OCI-LY7 (cell line): ENCODE results near the gene NCR1. TPM values are rescaled to one million over a fixed set of nuclear protein-coding genes. Genes with fewer than 3 reads are reported as not detected.
"Not testable (repeated sequence)": the region's sequence is repeated elsewhere in the genome, so short reads cannot be mapped to it uniquely, and the experiment has no call there.

Experiments used
- BruUV-seq: library from RNA; stranded (reverse); fragments of 400-500 nt; replicated peaks from 2 replicates; lab custom pipeline; 2021; lab: Mats Ljungman, UMichigan
- CTCF ChIA-PET: fragments of 300-600 bp; sonication (Branson Sonifier 250); formaldehyde crosslinking; loops from one replicate; lab custom pipeline; 2022; ENCODE audit warnings: antibody characterized with exemption; ENCODE audit not compliant: unreplicated experiment; lab: Charles Lee
- POLR2A ChIA-PET: fragments of 300-600 bp; sonication (Branson Sonifier 250); formaldehyde crosslinking; loops from one replicate; lab custom pipeline; 2022; ENCODE audit warnings: antibody characterized with exemption; lab: Charles Lee
- DNase-seq: peaks from one replicate; pipeline ENCODE4 v3.0.0-alpha.2; 2015; ENCODE audit warnings: low spot score
- H2AFZ ChIP-seq: fragments of 200-600 bp; sonication (generic), shearing (Covaris generic); 2 replicates; pipeline ENCODE4 v1.6.1; 2014; ENCODE audit warnings: mild to moderate bottlenecking, antibody characterized with exemption, low read length, moderate library complexity
- H3K27ac ChIP-seq: fragments of 200-600 bp; sonication (generic); 2 replicates; pipeline ENCODE4 v1.5.1; 2014; ENCODE audit warnings: mixed run types, low read depth, mild to moderate bottlenecking, moderate library complexity, low read length, inconsistent platforms; ENCODE audit not compliant: poor library complexity, severe bottlenecking
- H3K36me3 ChIP-seq: fragments of 200-600 bp; sonication (generic); 2 replicates; pipeline ENCODE4 v1.6.1; 2014; ENCODE audit warnings: mild to moderate bottlenecking, antibody characterized with exemption, low read length, moderate library complexity, mixed read lengths; ENCODE audit not compliant: insufficient read depth
- H3K4me1 ChIP-seq: fragments of 200-600 bp; sonication (generic); 2 replicates; pipeline ENCODE4 v1.5.1; 2014; ENCODE audit warnings: mild to moderate bottlenecking, low read length; ENCODE audit not compliant: insufficient read depth, poor library complexity, severe bottlenecking
- H3K4me2 ChIP-seq: fragments of 200-600 bp; sonication (generic); 2 replicates; pipeline ENCODE4 v1.6.1; 2014; ENCODE audit warnings: mild to moderate bottlenecking, low read length
- H3K4me3 ChIP-seq: fragments of 200-600 bp; sonication (generic); 2 replicates; pipeline ENCODE4 v1.5.1; 2014; ENCODE audit warnings: mild to moderate bottlenecking, low read depth, low read length; ENCODE audit not compliant: poor library complexity, severe bottlenecking
- H3K79me2 ChIP-seq: fragments of 200-600 bp; sonication (generic); 2 replicates; pipeline ENCODE4 v1.6.1; 2016; ENCODE audit warnings: low read depth, mild to moderate bottlenecking, low read length, moderate library complexity, mixed read lengths; ENCODE audit not compliant: insufficient read depth
- H3K9me2 ChIP-seq: fragments of 200-600 bp; sonication (generic); 2 replicates; pipeline ENCODE4 v1.6.1; 2016; ENCODE audit warnings: mild to moderate bottlenecking, low read length, mixed read lengths; ENCODE audit not compliant: insufficient read depth
- H3K9me3 ChIP-seq: fragments of 200-600 bp; sonication (generic); 2 replicates; pipeline ENCODE4 v1.6.1; 2014; ENCODE audit warnings: mild to moderate bottlenecking, mixed run types, low read length, mixed read lengths
- H4K20me1 ChIP-seq: fragments of 200-600 bp; sonication (generic); 2 replicates; pipeline ENCODE4 v1.6.1; 2014; ENCODE audit warnings: mild to moderate bottlenecking, antibody characterized with exemption, low read length, moderate library complexity, mixed read lengths; ENCODE audit not compliant: insufficient read depth
- EZH2phosphoT487 ChIP-seq: fragments of 200-600 bp; sonication (generic); IDR thresholded peaks from 2 replicates; pipeline ENCODE4 v1.6.1; 2018; ENCODE audit warnings: low read depth, borderline replicate concordance, mild to moderate bottlenecking, mixed run types, antibody characterized with exemption, low read length, moderate library complexity, mixed read lengths
- intact Hi-C: fragments of 100-400 bp; cut with micrococcal nuclease; formaldehyde crosslinking; loops from one replicate; pipeline ENCODE4 v1.10.0; 2022; ENCODE audit not compliant: unreplicated experiment
- total RNA-seq, 2 experiments: library from RNA; depleted of rRNA in 1 of 2; stranded (reverse); fragments of >200 nt in 1 of 2; shearing (Covaris generic) in 1 of 2; gene quantifications; 2 replicates each; pipeline ENCODE4 v1.2.3, GENCODE V29; 2014 to 2022
- TF ChIP-seq, protein P1 (sequence below): fragments of 200-600 bp; sonication (generic); conservative IDR thresholded peaks from 2 replicates; pipeline ENCODE4 v1.5.1; 2014; ENCODE audit warnings: mild to moderate bottlenecking, antibody characterized with exemption, low read length, moderate library complexity, mixed read lengths

Gene NCR1
- total RNA-seq, 2 experiments from 2014 or later = not detected

DNA sequence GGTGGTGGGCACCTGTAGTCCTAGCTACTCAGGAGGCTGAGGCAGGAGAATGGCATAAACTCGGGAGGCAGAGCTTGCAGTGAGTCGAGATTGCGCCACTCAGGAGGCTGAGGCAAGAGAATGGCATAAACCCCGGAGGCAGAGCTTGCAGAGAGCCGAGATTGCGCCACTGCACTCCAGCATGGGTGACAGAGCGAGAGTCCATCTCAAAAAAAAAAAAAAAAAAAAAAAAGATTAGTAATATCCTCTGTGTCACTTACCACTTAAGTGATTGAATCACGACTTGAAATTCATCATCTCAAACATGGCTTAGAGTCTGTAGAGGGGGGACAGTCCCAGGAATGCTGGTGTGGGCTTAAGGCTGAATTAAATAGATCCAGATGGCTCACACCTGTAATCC, 4.8 kb upstream of the NCR1 start:
- H3K9me3 ChIP-seq, H3K9me2 ChIP-seq, H3K79me2 ChIP-seq, H3K36me3 ChIP-seq, BruUV-seq, intact Hi-C loops, H2AFZ ChIP-seq, H4K20me1 ChIP-seq, DNase-seq, CTCF ChIA-PET, H3K4me2 ChIP-seq, H3K27ac ChIP-seq, H3K4me3 ChIP-seq, H3K4me1 ChIP-seq: not testable (repeated sequence)
- POLR2A ChIA-PET = interaction anchor here (0.6 kb wide), 1 partner anchor 267 kb away, joined by 4 read pairs; no protein-coding TSS in a partner anchor

DNA sequence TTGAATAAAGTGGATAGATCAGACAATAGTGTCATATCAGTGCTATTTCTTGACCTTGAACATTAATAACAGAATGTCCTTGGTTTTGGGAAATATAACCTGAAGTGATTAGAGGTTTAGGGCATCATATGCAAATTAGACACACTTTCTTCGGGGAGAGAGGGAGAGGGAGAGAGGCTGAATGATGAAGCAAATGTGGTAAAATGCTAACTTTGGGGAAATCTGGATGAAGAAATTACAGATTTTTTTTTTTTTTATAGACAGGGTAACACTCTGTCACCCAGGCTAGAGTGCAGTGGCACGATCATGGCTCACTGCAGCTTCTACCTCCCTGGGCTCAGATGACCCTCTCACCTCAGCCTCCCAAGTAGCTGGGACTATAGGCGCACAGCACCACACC, 3.9 kb upstream of the NCR1 start:
- H3K4me3 ChIP-seq = no peak overlapping the region
- DNase-seq = no peak
- no peaks in the 10 kb centered on the region for H3K36me3 ChIP-seq
- TF ChIP-seq, protein P1, sequence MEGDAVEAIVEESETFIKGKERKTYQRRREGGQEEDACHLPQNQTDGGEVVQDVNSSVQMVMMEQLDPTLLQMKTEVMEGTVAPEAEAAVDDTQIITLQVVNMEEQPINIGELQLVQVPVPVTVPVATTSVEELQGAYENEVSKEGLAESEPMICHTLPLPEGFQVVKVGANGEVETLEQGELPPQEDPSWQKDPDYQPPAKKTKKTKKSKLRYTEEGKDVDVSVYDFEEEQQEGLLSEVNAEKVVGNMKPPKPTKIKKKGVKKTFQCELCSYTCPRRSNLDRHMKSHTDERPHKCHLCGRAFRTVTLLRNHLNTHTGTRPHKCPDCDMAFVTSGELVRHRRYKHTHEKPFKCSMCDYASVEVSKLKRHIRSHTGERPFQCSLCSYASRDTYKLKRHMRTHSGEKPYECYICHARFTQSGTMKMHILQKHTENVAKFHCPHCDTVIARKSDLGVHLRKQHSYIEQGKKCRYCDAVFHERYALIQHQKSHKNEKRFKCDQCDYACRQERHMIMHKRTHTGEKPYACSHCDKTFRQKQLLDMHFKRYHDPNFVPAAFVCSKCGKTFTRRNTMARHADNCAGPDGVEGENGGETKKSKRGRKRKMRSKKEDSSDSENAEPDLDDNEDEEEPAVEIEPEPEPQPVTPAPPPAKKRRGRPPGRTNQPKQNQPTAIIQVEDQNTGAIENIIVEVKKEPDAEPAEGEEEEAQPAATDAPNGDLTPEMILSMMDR = 0 out of 2 replicates have a peak, but pooled peaks have one; percentile 15
- TF ChIP-seq EZH2phosphoT487 = no peak
- no peak overlapping the region for H2AFZ ChIP-seq
- CTCF ChIA-PET = no interaction called here
- BruUV-seq = no TSS peak
- intact Hi-C loops = no loop called here
- no peaks in the 10 kb centered on the region for H3K4me1 ChIP-seq
- H3K9me3 ChIP-seq = no peaks in the 10 kb centered on the region
- POLR2A ChIA-PET = no interaction called here
- H3K4me2 ChIP-seq = no peak overlapping the region
- no peaks in the 10 kb centered on the region for H4K20me1 ChIP-seq
- no peaks in the 10 kb centered on the region for H3K9me2 ChIP-seq
- no peak overlapping the region for H3K27ac ChIP-seq
- H3K79me2 ChIP-seq = no peaks in the 10 kb centered on the region

DNA sequence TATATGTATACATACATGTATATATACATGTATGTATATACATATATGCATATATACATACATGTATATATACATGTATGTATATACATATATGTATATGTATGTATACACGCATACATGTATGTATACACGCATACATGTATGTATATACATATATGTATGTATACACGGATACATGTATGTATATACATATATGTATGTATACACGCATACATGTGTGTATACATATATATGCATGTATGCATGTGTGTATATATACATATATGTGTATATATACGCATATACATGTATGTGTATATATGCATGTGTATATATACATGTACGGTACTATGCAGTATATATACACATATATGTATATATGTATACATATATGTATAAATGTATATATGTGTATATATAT, 2.6 kb upstream of the NCR1 start:
- no TSS peak for BruUV-seq
- H3K4me2 ChIP-seq = no peak overlapping the region
- H4K20me1 ChIP-seq = no peaks in the 10 kb centered on the region
- POLR2A ChIA-PET = no interaction called here
- no peak overlapping the region for H2AFZ ChIP-seq
- TF ChIP-seq, protein P1 = no peak
- TF ChIP-seq EZH2phosphoT487 = no peak
- H3K79me2 ChIP-seq = no peaks in the 10 kb centered on the region
- no peaks in the 10 kb centered on the region for H3K9me2 ChIP-seq
- no peak overlapping the region for H3K4me3 ChIP-seq
- CTCF ChIA-PET = no interaction called here
- DNase-seq = no peak
- intact Hi-C loops = no loop called here
- no peaks in the 10 kb centered on the region for H3K9me3 ChIP-seq
- no peaks in the 10 kb centered on the region for H3K4me1 ChIP-seq
- no peaks in the 10 kb centered on the region for H3K36me3 ChIP-seq
- H3K27ac ChIP-seq = no peak overlapping the region

DNA sequence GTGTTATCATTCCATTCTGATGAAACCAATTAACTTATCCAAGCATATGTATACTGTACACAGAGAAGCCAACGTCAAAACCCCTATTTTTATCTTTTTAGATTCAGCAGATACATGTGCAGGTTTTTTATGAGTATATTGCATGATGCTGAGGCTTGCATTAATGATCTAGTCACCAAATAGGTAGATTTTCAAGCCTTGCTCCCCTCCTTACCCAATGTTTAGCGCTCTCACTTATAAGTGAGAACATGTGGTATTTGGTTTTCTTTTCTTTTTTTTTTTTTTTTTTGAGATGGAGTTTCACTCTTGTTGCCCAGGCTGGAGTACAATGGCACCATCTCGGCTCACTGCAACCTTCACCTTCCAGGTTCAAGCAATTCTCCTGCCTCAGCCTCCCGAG, 1.7 kb upstream of the NCR1 start:
- H3K36me3 ChIP-seq, POLR2A ChIA-PET, H3K9me2 ChIP-seq, H3K4me3 ChIP-seq, H3K27ac ChIP-seq, H2AFZ ChIP-seq, CTCF ChIA-PET, BruUV-seq, DNase-seq, H3K79me2 ChIP-seq, H4K20me1 ChIP-seq, intact Hi-C loops, H3K4me1 ChIP-seq, H3K4me2 ChIP-seq, H3K9me3 ChIP-seq: not testable (repeated sequence)
